PC-3 (cell line): ENCODE measurements around the gene PIEZO2. TPM values are rescaled to one million over a fixed set of nuclear protein-coding genes. Genes with fewer than 3 reads are reported as not detected.

Source experiments
- ATAC-seq: fragments of 200-7000 bp; cut with Tn5 transposase; 2 replicates; pipeline ENCODE4 v1.9.1; 2020; ENCODE audit warnings: mild to moderate bottlenecking, moderate library complexity
- BruUV-seq: library from RNA; stranded (reverse); fragments of 400-500 nt; replicated peaks from 2 replicates; lab custom pipeline; 2021; lab: Mats Ljungman, UMichigan
- CTCF ChIA-PET: fragments of 300-600 bp; sonication (Branson Sonifier 250); formaldehyde crosslinking; loops from one replicate; lab custom pipeline; 2022; ENCODE audit warnings: antibody characterized with exemption; lab: Charles Lee
- POLR2A ChIA-PET: fragments of 300-600 bp; sonication (Branson Sonifier 250); formaldehyde crosslinking; loops from one replicate; lab custom pipeline; 2022; ENCODE audit warnings: antibody characterized with exemption; ENCODE audit not compliant: unreplicated experiment; lab: Charles Lee
- DNase-seq: peaks from one replicate; pipeline ENCODE4 v3.0.0-alpha.2; 2015
- H2AFZ ChIP-seq: fragments of 300-600 bp; sonication (generic); 2 replicates; pipeline ENCODE4 v1.6.0; 2016; ENCODE audit warnings: antibody characterized with exemption, low read length
- H3F3A ChIP-seq: fragments of 300-600 bp; sonication (generic); one replicate; pipeline ENCODE4 v1.6.0; 2017; ENCODE audit warnings: antibody characterized with exemption, low read length, control low read depth, mild to moderate bottlenecking; ENCODE audit not compliant: unreplicated experiment
- H3K27ac ChIP-seq: fragments of 300-600 bp; sonication (generic); 2 replicates; pipeline ENCODE4 v1.5.1; 2016; ENCODE audit warnings: mild to moderate bottlenecking, low read length
- H3K27me3 ChIP-seq: fragments of 300-600 bp; sonication (generic); 2 replicates; pipeline ENCODE4 v1.6.1; 2016; ENCODE audit warnings: low read length, mixed read lengths
- H3K36me3 ChIP-seq: fragments of 300-600 bp; sonication (generic); 2 replicates; pipeline ENCODE4 v1.6.1; 2016; ENCODE audit warnings: low read depth, mixed run types, low read length, mixed read lengths
- H3K4me1 ChIP-seq: fragments of 300-600 bp; sonication (generic); 2 replicates; pipeline ENCODE4 v1.5.1; 2016; ENCODE audit warnings: low read length; ENCODE audit not compliant: insufficient read depth
- H3K4me2 ChIP-seq: fragments of 300-600 bp; sonication (generic); 2 replicates; pipeline ENCODE4 v1.6.0; 2016; ENCODE audit warnings: low read length
- H3K4me3 ChIP-seq: fragments of 300-600 bp; sonication (generic); 2 replicates; pipeline ENCODE4 v1.5.1; 2016; ENCODE audit warnings: mild to moderate bottlenecking, low read length, mixed read lengths
- H3K79me2 ChIP-seq: fragments of 300-600 bp; sonication (generic); 2 replicates; pipeline ENCODE4 v1.6.1; 2017; ENCODE audit warnings: low read length, mixed read lengths
- H3K9ac ChIP-seq: fragments of 300-600 bp; sonication (generic); 2 replicates; pipeline ENCODE4 v1.6.0; 2016; ENCODE audit warnings: mild to moderate bottlenecking, low read length
- H3K9me2 ChIP-seq: fragments of 300-600 bp; sonication (generic); replicated peaks from 2 replicates; pipeline ENCODE4 v1.6.1; 2016; ENCODE audit warnings: mixed run types, low read length, mixed read lengths
- H3K9me3 ChIP-seq: fragments of 300-600 bp; sonication (generic); 2 replicates; pipeline ENCODE4 v1.6.1; 2016; ENCODE audit warnings: low read length, mixed read lengths
- H4K20me1 ChIP-seq: fragments of 300-600 bp; sonication (generic); 2 replicates; pipeline ENCODE4 v1.6.1; 2016; ENCODE audit warnings: low read length, mixed read lengths
- EZH2 ChIP-seq: fragments of 300-600 bp; sonication (generic); IDR thresholded peaks from one replicate; pipeline ENCODE4 v1.6.1; 2017; ENCODE audit warnings: antibody characterized with exemption, mild to moderate bottlenecking, low read length; ENCODE audit not compliant: unreplicated experiment
- EZH2phosphoT487 ChIP-seq: fragments of 300-600 bp; sonication (generic); IDR thresholded peaks from 2 replicates; pipeline ENCODE4 v1.6.1; 2018; ENCODE audit warnings: mild to moderate bottlenecking, antibody characterized with exemption, low read length, borderline replicate concordance
- intact Hi-C: fragments of 100-400 bp; cut with micrococcal nuclease; formaldehyde crosslinking; loops from 2 replicates; pipeline ENCODE4 v1.9.0; 2023
- total RNA-seq: library from RNA; depleted of rRNA; stranded (reverse); fragments of >200 nt; gene quantifications from 2 replicates; pipeline ENCODE4 v1.2.3, GENCODE V29; 2014
- TF ChIP-seq, protein P1 (sequence below): fragments of 300-600 bp; sonication (generic); conservative IDR thresholded peaks from 2 replicates; pipeline ENCODE4 v1.5.1; 2017; ENCODE audit warnings: antibody characterized with exemption, low read depth, mild to moderate bottlenecking, low read length

PIEZO2 gene
- total RNA-seq, 1 experiment from 2014 or later, result not detected

DNA sequence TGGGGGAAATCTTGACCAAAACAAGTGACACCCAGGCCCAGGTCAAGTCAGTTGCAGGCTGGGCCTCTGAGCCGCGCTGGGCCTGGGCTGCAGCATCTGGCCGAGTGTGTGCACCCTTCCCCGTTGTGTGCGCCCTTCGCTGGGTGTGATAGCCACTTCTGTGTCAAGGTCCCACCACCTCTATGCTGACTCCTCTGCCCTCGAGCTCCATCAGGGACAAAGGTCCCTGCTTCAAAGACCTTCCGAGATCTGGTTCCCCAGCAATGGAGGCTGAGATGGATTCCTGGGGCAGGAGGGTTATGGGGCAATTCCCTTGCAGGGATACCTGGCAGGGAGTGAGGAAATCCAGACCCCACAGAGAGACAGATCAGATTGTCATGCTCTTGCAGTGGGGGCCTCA is 93.6 kb downstream of the PIEZO2 start:
- no peaks in the 10 kb centered on the region for H3K79me2 ChIP-seq
- H3K9me2 ChIP-seq, result no peaks in the 10 kb centered on the region
- ChIA-PET CTCF (no interaction called here), POLR2A (no interaction called here)
- BruUV-seq, result no TSS peak
- no peak overlapping the region for H3K4me2 ChIP-seq
- TF ChIP-seq, protein P1, sequence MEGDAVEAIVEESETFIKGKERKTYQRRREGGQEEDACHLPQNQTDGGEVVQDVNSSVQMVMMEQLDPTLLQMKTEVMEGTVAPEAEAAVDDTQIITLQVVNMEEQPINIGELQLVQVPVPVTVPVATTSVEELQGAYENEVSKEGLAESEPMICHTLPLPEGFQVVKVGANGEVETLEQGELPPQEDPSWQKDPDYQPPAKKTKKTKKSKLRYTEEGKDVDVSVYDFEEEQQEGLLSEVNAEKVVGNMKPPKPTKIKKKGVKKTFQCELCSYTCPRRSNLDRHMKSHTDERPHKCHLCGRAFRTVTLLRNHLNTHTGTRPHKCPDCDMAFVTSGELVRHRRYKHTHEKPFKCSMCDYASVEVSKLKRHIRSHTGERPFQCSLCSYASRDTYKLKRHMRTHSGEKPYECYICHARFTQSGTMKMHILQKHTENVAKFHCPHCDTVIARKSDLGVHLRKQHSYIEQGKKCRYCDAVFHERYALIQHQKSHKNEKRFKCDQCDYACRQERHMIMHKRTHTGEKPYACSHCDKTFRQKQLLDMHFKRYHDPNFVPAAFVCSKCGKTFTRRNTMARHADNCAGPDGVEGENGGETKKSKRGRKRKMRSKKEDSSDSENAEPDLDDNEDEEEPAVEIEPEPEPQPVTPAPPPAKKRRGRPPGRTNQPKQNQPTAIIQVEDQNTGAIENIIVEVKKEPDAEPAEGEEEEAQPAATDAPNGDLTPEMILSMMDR, result no peak
- TF ChIP-seq EZH2, result no peak
- TF ChIP-seq EZH2phosphoT487, result no peak
- peaks cover 21% of the 10 kb centered on the region for H3K27me3 ChIP-seq
- ATAC-seq (no peak), DNase-seq (no peak)
- no peaks in the 10 kb centered on the region for H3K9me3 ChIP-seq
- no peak overlapping the region for H3K27ac ChIP-seq
- no peak overlapping the region for H2AFZ ChIP-seq
- intact Hi-C loops, result no loop called here
- H3F3A ChIP-seq, result no peaks in the 10 kb centered on the region
- H3K4me1 ChIP-seq, result no peaks in the 10 kb centered on the region
- H3K9ac ChIP-seq, result no peak overlapping the region
- H4K20me1 ChIP-seq, result no peaks in the 10 kb centered on the region
- H3K4me3 ChIP-seq, result no peak overlapping the region
- H3K36me3 ChIP-seq, result no peaks in the 10 kb centered on the region

DNA sequence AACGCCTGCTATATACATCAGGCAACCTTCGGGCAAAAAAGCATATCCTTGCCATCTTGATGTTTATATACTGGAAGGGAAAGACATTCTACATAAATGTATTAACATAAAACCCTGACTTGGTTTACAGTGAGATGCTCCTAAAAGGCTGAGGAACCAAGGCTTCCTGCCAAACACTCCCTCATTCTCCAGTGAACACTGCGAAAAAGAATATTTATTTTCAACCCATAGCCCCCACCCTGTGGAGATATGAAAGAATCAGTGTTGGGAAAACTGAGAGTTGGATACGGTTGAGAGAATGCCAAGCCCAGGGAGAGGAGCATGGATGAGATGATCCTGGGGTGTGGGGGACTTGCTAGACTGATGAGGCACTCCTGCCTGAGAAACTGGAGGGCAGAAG is 94.9 kb downstream of the PIEZO2 start:
- Histone ChIP-seq H3K4me3 (no peak overlapping the region), H3K79me2 (no peaks in the 10 kb centered on the region), H3K9me2 (no peaks in the 10 kb centered on the region), H3K4me2 (no peak overlapping the region), H3K9ac (no peak overlapping the region), H3K36me3 (no peaks in the 10 kb centered on the region), H3K27ac (no peak overlapping the region), H4K20me1 (no peaks in the 10 kb centered on the region), H3K27me3 (peaks cover 21% of the 10 kb centered on the region), H3K9me3 (no peaks in the 10 kb centered on the region), H3F3A (no peaks in the 10 kb centered on the region), H3K4me1 (no peaks in the 10 kb centered on the region), H2AFZ (no peak overlapping the region)
- DNase-seq (no peak), ATAC-seq (no peak)
- intact Hi-C loops, result no loop called here
- TF ChIP-seq, protein P1, result no peak
- no peak for TF ChIP-seq EZH2
- no peak for TF ChIP-seq EZH2phosphoT487
- ChIA-PET POLR2A (no interaction called here), CTCF (no interaction called here)
- BruUV-seq, result no TSS peak

DNA sequence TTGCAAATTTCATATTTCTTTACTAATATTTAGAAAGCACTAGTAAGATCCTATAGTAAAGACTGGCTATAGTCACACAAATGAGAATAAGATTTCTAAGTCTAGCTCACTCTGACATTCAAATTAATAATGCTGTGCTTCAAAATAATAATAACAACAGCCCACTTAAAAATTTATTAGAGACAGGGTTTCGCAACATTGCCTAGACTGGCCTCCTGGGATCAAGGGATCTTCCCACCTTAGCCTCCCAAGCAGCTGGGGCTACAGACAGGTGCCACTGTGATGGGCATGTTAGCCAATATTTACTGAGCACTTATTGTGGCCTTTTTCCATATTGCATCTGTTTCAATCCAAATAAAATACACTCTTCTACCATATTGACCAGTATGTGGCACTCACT is 96.1 kb downstream of the PIEZO2 start:
- H3K4me2 ChIP-seq, result no peak overlapping the region
- no peaks in the 10 kb centered on the region for H3K79me2 ChIP-seq
- no peaks in the 10 kb centered on the region for H3K9me3 ChIP-seq
- no peak overlapping the region for H2AFZ ChIP-seq
- ChIA-PET CTCF (no interaction called here), POLR2A (no interaction called here)
- ATAC-seq, result no peak
- no peaks in the 10 kb centered on the region for H4K20me1 ChIP-seq
- H3K36me3 ChIP-seq, result no peaks in the 10 kb centered on the region
- DNase-seq, result no peak
- H3K9ac ChIP-seq, result no peak overlapping the region
- no peak overlapping the region for H3K27ac ChIP-seq
- no peaks in the 10 kb centered on the region for H3K4me1 ChIP-seq
- H3F3A ChIP-seq, result no peaks in the 10 kb centered on the region
- H3K9me2 ChIP-seq, result no peaks in the 10 kb centered on the region
- no TSS peak for BruUV-seq
- TF ChIP-seq, protein P1, result no peak
- TF ChIP-seq EZH2 (no peak), EZH2phosphoT487 (no peak)
- H3K27me3 ChIP-seq, result peaks cover 21% of the 10 kb centered on the region
- H3K4me3 ChIP-seq, result no peak overlapping the region
- intact Hi-C loops, result no loop called here
